ENCODE measurements around the gene ZMAT5.
"Not testable (repeated sequence)": the region's sequence is repeated elsewhere in the genome, so short reads cannot be mapped to it uniquely, and the experiment has no call there.

ZMAT5 gene

GRCh38 chr22:29754658-29755395 lies 12.0 kb downstream of the ZMAT5 start:
- H3K9me3 Mint-ChIP-seq; H3K27ac Mint-ChIP-seq; H3K4me3 Mint-ChIP-seq; intact Hi-C loops (cut with micrococcal nuclease); H3K27me3 Mint-ChIP-seq: not testable (repeated sequence)
- Mint-ChIP-seq H3K36me3 (ENCODE audit: low read depth) (peaks cover 55% of the 10 kb centered on the region), H3K4me1 (ENCODE audit: low read depth) (peaks cover 17% of the 10 kb centered on the region)

GRCh38 chr22:29753808-29754657 lies 12.8 kb downstream of the ZMAT5 start:
- Mint-ChIP-seq H3K4me1 (ENCODE audit: low read depth) (peaks cover 17% of the 10 kb centered on the region), H3K27me3 (no peaks in the 10 kb centered on the region), H3K9me3 (no peaks in the 10 kb centered on the region), H3K36me3 (ENCODE audit: low read depth) (peaks cover 63% of the 10 kb centered on the region), H3K27ac (no peak overlapping the region), H3K4me3 (no peak overlapping the region)
- intact Hi-C loops (cut with micrococcal nuclease) = no loop called here

GRCh38 chr22:29751669-29752068 lies 15.1 kb downstream of the ZMAT5 start:
- no peak overlapping the region for H3K27ac Mint-ChIP-seq
- H3K4me3 Mint-ChIP-seq = no peak overlapping the region
- no peaks in the 10 kb centered on the region for H3K9me3 Mint-ChIP-seq
- no peaks in the 10 kb centered on the region for H3K27me3 Mint-ChIP-seq
- intact Hi-C loops (cut with micrococcal nuclease) = no loop called here
- peaks cover 17% of the 10 kb centered on the region for H3K4me1 Mint-ChIP-seq (ENCODE audit: low read depth)
- H3K36me3 Mint-ChIP-seq (ENCODE audit: low read depth) = peaks cover 71% of the 10 kb centered on the region

GRCh38 chr22:29750559-29751538 lies 16.0 kb downstream of the ZMAT5 start:
- peak overlapping the region; percentile 63 for H3K27ac Mint-ChIP-seq
- peaks cover 17% of the 10 kb centered on the region for H3K4me1 Mint-ChIP-seq (ENCODE audit: low read depth)
- no peak overlapping the region for H3K4me3 Mint-ChIP-seq
- intact Hi-C loops (cut with micrococcal nuclease) = no loop called here
- H3K27me3 Mint-ChIP-seq = no peaks in the 10 kb centered on the region
- H3K9me3 Mint-ChIP-seq = no peaks in the 10 kb centered on the region
- peaks cover 78% of the 10 kb centered on the region for H3K36me3 Mint-ChIP-seq (ENCODE audit: low read depth)

GRCh38 chr22:29750029-29750428 lies 16.8 kb downstream of the ZMAT5 start:
- H3K4me3 Mint-ChIP-seq = no peak overlapping the region
- peak overlapping the region; percentile 63 for H3K27ac Mint-ChIP-seq
- intact Hi-C loops (cut with micrococcal nuclease) = no loop called here
- no peaks in the 10 kb centered on the region for H3K27me3 Mint-ChIP-seq
- H3K4me1 Mint-ChIP-seq (ENCODE audit: low read depth) = peaks cover 17% of the 10 kb centered on the region
- no peaks in the 10 kb centered on the region for H3K9me3 Mint-ChIP-seq
- peaks cover 86% of the 10 kb centered on the region for H3K36me3 Mint-ChIP-seq (ENCODE audit: low read depth)

- Mint-ChIP-seq H3K36me3 (ENCODE audit: low read depth) (peaks cover 86% of the 10 kb centered on the region), H3K27ac (no peak overlapping the region)
Measured at GRCh38 chr22:29748248-29748893, 18.4 kb downstream of the ZMAT5 start.

DNA sequence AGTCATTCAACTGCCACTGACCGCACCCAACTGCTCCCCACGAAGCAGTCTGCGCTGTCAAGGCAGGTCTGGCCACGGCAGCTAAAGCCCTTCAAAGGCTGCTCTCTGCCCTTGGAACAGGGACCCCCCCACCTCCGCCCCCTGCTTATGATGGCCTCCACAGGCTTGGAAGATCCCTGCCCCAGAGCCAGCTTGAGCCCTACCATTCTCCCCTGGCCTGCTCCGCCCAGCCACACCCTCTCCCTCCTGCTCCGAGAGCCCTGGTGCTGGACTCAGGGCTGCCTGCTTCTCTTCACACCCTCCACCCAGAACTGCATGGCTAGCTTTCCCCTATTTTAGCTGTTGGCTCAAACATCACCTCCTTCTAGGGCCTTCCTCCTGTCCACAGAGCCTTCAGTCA lies 19.0 kb downstream of the ZMAT5 start:
- Mint-ChIP-seq H3K36me3 (ENCODE audit: low read depth) (peaks cover 87% of the 10 kb centered on the region), H3K27me3 (no peaks in the 10 kb centered on the region), H3K4me1 (ENCODE audit: low read depth) (peaks cover 17% of the 10 kb centered on the region), H3K9me3 (no peaks in the 10 kb centered on the region), H3K4me3 (no peak overlapping the region), H3K27ac (no peak overlapping the region)
- intact Hi-C loops (cut with micrococcal nuclease) = no loop called here

More at GRCh38 chr22:29748248-29748893, 18.4 kb downstream of the ZMAT5 start:
- no peaks in the 10 kb centered on the region for H3K9me3 Mint-ChIP-seq
- peaks cover 17% of the 10 kb centered on the region for H3K4me1 Mint-ChIP-seq (ENCODE audit: low read depth)
- intact Hi-C loops (cut with micrococcal nuclease) = no loop called here
- no peaks in the 10 kb centered on the region for H3K27me3 Mint-ChIP-seq
- no peak overlapping the region for H3K4me3 Mint-ChIP-seq

DNA sequence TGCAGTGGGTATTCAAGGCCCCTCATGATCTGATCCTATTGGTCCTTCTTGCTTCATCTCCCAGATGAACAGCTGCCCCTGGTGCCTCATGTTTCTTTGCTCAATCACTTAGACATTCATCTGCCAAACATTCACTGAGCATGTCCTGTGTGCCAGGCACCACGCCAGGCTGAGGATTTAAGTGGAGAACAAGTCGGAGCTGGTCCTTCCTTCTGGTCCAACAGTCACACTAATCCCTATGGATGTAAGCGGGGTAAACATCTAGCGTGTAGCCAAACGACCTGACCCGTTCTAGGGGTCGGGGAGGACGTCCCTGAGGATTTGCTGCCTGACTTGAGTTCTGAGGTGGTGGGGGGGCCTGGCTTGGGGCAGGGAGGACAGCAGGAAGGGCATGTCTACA lies 21.9 kb downstream of the ZMAT5 start:
- H3K27ac Mint-ChIP-seq = no peak overlapping the region
- peaks cover 97% of the 10 kb centered on the region for H3K36me3 Mint-ChIP-seq (ENCODE audit: low read depth)
- H3K4me1 Mint-ChIP-seq (ENCODE audit: low read depth) = no peaks in the 10 kb centered on the region
- no peak overlapping the region for H3K4me3 Mint-ChIP-seq
- no peaks in the 10 kb centered on the region for H3K27me3 Mint-ChIP-seq
- no peaks in the 10 kb centered on the region for H3K9me3 Mint-ChIP-seq
- intact Hi-C loops (cut with micrococcal nuclease) = no loop called here

GRCh38 chr22:29742326-29742725 lies 24.5 kb downstream of the ZMAT5 start:
- H3K4me3 Mint-ChIP-seq = no peak overlapping the region
- H3K4me1 Mint-ChIP-seq (ENCODE audit: low read depth) = no peaks in the 10 kb centered on the region
- H3K9me3 Mint-ChIP-seq = no peaks in the 10 kb centered on the region
- intact Hi-C loops (cut with micrococcal nuclease) = no loop called here
- peaks cover 98% of the 10 kb centered on the region for H3K36me3 Mint-ChIP-seq (ENCODE audit: low read depth)
- no peaks in the 10 kb centered on the region for H3K27me3 Mint-ChIP-seq
- no peak overlapping the region for H3K27ac Mint-ChIP-seq

DNA sequence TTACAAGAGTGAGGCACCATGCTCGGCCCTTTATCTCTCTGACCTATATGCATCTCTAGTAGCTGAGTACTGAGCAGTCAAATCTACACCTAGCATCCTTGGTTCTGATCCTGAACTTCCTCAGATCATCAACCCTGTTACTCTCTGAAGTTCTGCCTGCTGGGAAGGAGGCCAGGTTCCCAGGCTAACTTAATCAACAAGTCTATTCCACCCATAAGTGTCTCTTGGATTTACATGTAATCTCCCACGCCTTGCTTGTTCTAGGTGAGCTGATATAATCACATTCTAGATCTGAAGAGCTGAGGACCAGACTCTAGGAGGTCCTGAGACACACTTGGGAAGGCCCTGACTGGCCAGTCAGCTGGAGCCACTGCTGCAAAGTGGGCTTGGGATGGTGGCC lies 24.9 kb downstream of the ZMAT5 start:
- Mint-ChIP-seq H3K27me3 (no peaks in the 10 kb centered on the region), H3K9me3 (no peaks in the 10 kb centered on the region), H3K4me1 (ENCODE audit: low read depth) (no peaks in the 10 kb centered on the region), H3K27ac (no peak overlapping the region), H3K36me3 (ENCODE audit: low read depth) (peaks cover 98% of the 10 kb centered on the region), H3K4me3 (no peak overlapping the region)
- intact Hi-C loops (cut with micrococcal nuclease) = no loop called here

GRCh38 chr22:29740216-29740615 lies 26.6 kb downstream of the ZMAT5 start:
- intact Hi-C loops (cut with micrococcal nuclease) = no loop called here
- H3K9me3 Mint-ChIP-seq = no peaks in the 10 kb centered on the region
- H3K27me3 Mint-ChIP-seq = no peaks in the 10 kb centered on the region
- peaks cover 100% of the 10 kb centered on the region for H3K36me3 Mint-ChIP-seq (ENCODE audit: low read depth)
- no peaks in the 10 kb centered on the region for H3K4me1 Mint-ChIP-seq (ENCODE audit: low read depth)
- no peak overlapping the region for H3K27ac Mint-ChIP-seq
- H3K4me3 Mint-ChIP-seq = no peak overlapping the region

- intact Hi-C loops (cut with micrococcal nuclease) = no loop called here
- Mint-ChIP-seq H3K4me1 (ENCODE audit: low read depth) (no peaks in the 10 kb centered on the region), H3K36me3 (ENCODE audit: low read depth) (peaks cover 100% of the 10 kb centered on the region), H3K4me3 (no peak overlapping the region), H3K27me3 (peaks cover 3% of the 10 kb centered on the region), H3K9me3 (no peaks in the 10 kb centered on the region), H3K27ac (no peak overlapping the region)
Measured at GRCh38 chr22:29739346-29739875, 27.4 kb downstream of the ZMAT5 start.

DNA sequence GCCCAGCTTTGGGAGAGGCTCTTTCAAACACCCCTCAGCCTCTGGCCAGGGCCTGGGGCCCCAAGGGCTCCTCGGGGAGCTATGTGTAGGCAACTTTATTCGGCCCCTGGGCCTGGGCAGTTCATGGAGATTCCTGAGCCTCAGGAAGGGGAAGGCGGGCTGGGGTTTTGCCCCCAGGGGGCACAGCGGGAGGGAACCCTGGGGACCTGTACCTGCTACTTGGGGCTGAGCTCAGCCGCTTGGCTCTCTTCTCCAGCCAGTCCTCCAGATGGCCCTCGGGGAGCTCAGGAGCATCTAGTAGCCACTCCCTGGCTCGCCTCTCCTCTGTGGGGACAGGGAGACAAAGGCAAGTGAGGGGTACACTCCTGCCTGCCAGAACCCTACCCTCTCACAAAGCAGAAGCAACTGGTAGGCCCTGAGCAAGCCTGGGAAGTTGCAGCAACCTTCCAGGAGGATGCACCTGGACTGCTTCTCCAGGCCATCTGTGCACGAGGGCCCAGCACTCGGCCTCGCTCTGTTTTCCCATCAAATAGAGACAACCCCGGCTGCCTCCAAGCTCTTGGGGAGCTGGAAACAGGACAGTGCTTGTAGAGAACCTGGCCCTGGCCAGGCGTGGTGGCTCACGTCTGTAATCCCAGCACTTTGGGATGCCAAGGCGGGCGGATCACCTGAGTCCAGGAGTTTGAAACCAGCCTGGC lies 28.5 kb downstream of the ZMAT5 start:
- no peaks in the 10 kb centered on the region for H3K4me1 Mint-ChIP-seq (ENCODE audit: low read depth)
- no peaks in the 10 kb centered on the region for H3K9me3 Mint-ChIP-seq
- intact Hi-C loops (cut with micrococcal nuclease) = no loop called here
- no peak overlapping the region for H3K27ac Mint-ChIP-seq
- peaks cover 7% of the 10 kb centered on the region for H3K27me3 Mint-ChIP-seq
- H3K36me3 Mint-ChIP-seq (ENCODE audit: low read depth) = peaks cover 100% of the 10 kb centered on the region
- H3K4me3 Mint-ChIP-seq = no peak overlapping the region

Measured in dendritic cell treated with granulocyte-macrophage colony-stimulating factor and Interleukin-4, amounts not matched to agents 40 ng/mL and 50 ng/mL, for 4 days (primary cell).